22Rv1 (cell line): ENCODE results near the gene AKAP3.

Experiments used
- CTCF ChIP-seq: fragments of 450-650 bp; IDR thresholded peaks from 2 replicates; pipeline ENCODE4 v1.5.1; 2017; ENCODE audit warnings: mild to moderate bottlenecking
- ZFX ChIP-seq: fragments of 450-650 bp; IDR thresholded peaks from 2 replicates; pipeline ENCODE4 v1.6.1; 2017; ENCODE audit warnings: antibody characterized with exemption, borderline replicate concordance

- TF ChIP-seq CTCF (peak; percentile 12; the same call in 1 of the 2 replicates), ZFX (no peak)
Observed at GRCh38 chr12:4587108-4587507, 61.7 kb downstream of the AKAP3 start.
